Erythroblast (primary cell): Measurements from ENCODE around the gene RGS17.
"Not testable (repeated sequence)": the region's sequence is repeated elsewhere in the genome, so short reads cannot be mapped to it uniquely, and the experiment has no call there.

ENCODE experiments used
- DNase-seq, 2 experiments: peaks; one replicate each; lab custom pipeline; 2025; lab: John Stamatoyannopoulos, UW
- GATA1 ChIP-seq: IDR thresholded peaks from 2 replicates; pipeline ENCODE4 v1.6.1; 2011; ENCODE audit warnings: low read depth, mild to moderate bottlenecking, control low read depth, low read length, moderate library complexity
- POLR2A ChIP-seq: IDR thresholded peaks from 2 replicates; pipeline ENCODE4 v1.6.1; 2011; ENCODE audit warnings: mild to moderate bottlenecking, low read length

Gene RGS17

GRCh38 chr6:153143200-153143599 lies 12.1 kb upstream of the RGS17 start:
- no peak for DNase-seq
- TF ChIP-seq GATA1, result no peak
- no peak for TF ChIP-seq POLR2A

GRCh38 chr6:153140299-153140698 lies 9.2 kb upstream of the RGS17 start:
- TF ChIP-seq GATA1, result no peak
- no peak for TF ChIP-seq POLR2A
- DNase-seq, result no peak

GRCh38 chr6:153138930-153139329 lies 7.8 kb upstream of the RGS17 start:
- TF ChIP-seq POLR2A (no peak), GATA1 (no peak)

GRCh38 chr6:153135681-153136080 lies 4.6 kb upstream of the RGS17 start:
- no peak for TF ChIP-seq GATA1
- no peak for TF ChIP-seq POLR2A
- DNase-seq, result no peak

More at GRCh38 chr6:153138930-153139329, 7.8 kb upstream of the RGS17 start:
- no peak for DNase-seq

DNA sequence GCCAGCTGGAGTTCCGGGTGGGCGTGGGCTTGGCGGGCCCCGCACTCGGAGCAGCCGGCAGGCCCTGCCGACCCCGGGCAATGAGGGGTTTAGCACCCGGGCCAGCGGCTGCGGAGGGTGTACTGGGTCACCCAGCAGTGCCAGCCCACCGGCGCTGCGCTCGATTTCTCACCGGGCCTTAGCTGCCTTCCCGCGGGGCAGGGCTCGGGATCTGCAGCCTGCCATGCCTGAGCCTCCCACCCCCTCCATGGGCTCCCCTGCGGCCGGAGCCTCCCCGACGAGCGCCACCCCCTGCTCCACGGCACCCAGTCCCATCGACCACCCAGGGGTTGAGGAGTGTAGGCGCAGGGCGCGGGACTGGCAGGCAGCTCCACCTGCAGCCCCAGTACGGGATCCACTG lies 2.6 kb upstream of the RGS17 start:
- DNase-seq, result not testable (repeated sequence)

DNA sequence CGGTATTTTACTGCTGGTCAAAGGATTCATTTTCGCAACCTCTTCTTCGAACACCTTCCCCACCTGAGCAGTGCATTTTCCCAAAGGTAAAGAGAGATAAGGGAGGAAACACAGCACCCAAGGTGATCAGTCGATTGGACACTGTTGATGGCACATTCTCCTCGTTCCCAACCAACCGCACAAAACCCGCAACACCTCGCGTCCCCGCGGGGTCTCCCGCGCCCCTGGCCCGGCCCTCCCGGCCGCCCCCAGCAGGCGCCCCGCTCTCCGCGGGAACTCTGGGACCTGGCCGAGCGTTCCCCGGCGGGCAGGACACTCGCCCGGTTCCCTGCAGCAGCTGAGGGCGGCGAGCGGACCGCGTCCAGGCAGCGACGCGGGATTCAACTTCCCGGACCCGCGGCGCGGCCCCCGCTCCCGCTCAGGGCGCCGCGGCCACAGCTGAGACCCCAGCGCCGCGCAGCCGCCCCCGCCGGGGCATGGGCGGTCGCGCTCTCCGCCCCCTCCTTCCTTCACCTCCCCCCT lies 506 bp downstream of the RGS17 start:
- TF ChIP-seq POLR2A (no peak), GATA1 (no peak)
- DNase-seq, result peak in 1 of 2 experiments; percentile 52

- peak; percentile 34 to 48 for DNase-seq
- TF ChIP-seq POLR2A (no peak), GATA1 (no peak)
These were observed 1.1 kb downstream of the RGS17 start for GRCh38 chr6:153129873-153130514.

- TF ChIP-seq GATA1 (no peak), POLR2A (no peak)
- no peak for DNase-seq
These were observed 4.9 kb downstream of the RGS17 start for GRCh38 chr6:153126218-153126617.

GRCh38 chr6:153125032-153125431 lies 6.0 kb downstream of the RGS17 start:
- DNase-seq, result peak in 1 of 2 experiments; percentile 16
- TF ChIP-seq GATA1, result no peak
- no peak for TF ChIP-seq POLR2A

- DNase-seq, result peak; percentile 46 to 55
- no peak for TF ChIP-seq POLR2A
- TF ChIP-seq GATA1, result no peak
These were observed 7.3 kb downstream of the RGS17 start for GRCh38 chr6:153123801-153124200.

DNA sequence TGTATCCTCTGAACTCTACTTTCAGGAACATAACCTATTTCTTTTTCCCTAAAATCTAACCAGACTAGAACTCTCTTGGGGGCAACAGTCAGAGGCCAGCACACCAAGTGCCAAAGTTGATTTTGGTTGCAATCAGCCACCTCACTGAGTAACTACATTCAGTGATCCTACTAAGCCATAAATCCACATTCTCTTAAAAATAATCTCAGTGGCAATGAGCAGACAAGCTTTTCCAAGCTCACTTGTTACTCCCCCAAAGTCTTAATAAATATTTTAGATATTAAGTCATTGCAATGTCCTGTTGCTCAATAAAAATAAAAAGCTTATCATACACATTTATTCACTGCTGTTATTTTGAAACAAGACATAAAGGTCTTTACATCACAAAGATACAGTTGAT lies 9.8 kb downstream of the RGS17 start:
- no peak for DNase-seq
- TF ChIP-seq GATA1 (no peak), POLR2A (no peak)

GRCh38 chr6:153117986-153118879 lies 12.8 kb downstream of the RGS17 start:
- peak; percentile 32 to 63 for DNase-seq
- TF ChIP-seq POLR2A (no peak), GATA1 (no peak)

DNA sequence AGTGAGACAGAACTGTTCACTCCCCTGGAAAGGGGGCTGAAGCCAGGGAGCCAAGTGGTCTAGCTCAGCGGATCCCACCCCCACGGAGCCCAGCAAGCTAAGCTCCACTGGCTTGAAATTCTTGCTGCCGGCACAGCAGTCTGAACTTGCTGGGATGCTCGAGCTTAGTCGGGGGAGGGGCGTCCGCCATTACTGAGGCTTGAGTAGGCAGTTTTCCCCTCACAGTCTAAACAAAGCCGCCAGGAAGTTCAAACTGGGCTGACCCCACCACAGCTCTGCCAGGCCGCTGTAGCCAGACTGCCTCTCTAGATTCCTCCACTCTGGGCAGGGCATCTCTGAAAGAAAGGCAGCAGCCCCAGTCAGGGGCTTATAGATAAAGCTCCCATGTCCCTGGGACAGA lies 20.0 kb downstream of the RGS17 start:
- not testable (repeated sequence) for DNase-seq

DNA sequence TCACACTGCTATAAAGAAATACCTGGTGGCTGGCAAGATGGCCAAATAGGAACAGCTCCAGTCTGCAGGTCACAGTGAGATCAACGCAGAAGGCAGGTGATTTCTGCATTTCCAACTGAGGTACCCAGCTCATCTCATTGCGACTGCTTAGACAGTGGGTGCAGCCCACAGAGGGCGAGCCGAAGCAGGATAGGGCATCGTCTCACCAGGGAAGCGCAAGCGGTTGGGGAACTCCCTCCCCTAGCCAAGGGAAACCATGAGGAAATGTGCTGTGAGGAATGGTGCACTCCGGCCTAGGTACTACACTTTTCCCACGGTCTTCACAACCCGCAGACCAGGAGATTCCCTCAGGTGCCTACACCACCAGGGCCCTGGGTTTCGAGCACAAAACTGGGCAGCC lies 20.5 kb downstream of the RGS17 start:
- not testable (repeated sequence) for DNase-seq

DNA sequence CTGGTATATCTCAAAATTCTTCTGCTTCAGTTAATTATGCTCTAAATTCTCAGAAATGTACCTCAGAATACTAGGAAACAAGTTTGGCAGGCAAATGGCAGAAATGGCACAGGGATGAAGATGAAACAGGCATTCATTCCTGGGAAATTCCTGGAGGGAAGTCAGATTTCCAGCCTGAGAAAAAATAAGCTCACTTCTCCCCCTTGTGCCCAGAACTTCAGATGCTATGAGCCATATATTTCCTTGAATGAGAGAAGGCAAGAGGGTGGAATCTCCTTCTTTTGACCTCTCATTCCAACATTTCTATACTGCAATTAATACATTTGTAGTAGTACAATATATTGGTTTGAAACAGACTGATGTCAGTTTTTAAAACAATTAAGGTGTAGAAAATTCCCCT lies 22.8 kb downstream of the RGS17 start:
- TF ChIP-seq GATA1 (no peak), POLR2A (no peak)
- no peak for DNase-seq
